Measurements from ENCODE around the gene ZNF778.

GRCh38 chr16:89264800-89265550 lies 47.5 kb downstream of the ZNF778 start:
- TF ChIP-seq EZH2 (IDR thresholded peaks at IDR 0.05; ENCODE audit: borderline replicate concordance, low read depth, low read length, severe bottlenecking) (no peak), CTCF (IDR thresholded peaks at IDR 0.05; ENCODE audit: borderline replicate concordance, extremely low read depth, low read length, poor library complexity, severe bottlenecking) (no peak)
